HEK293T (cell line): ENCODE measurements around the gene PGBD1.

Experiments used
- CTCF ChIA-PET: fragments of 350-600 bp; formaldehyde crosslinking; extraction: SDS; loops from one replicate; lab custom pipeline; 2021; ENCODE audit warnings: antibody characterized with exemption, inconsistent platforms; lab: Yijun Ruan, JAX
- POLR2A ChIA-PET: fragments of 350-600 bp; formaldehyde crosslinking; extraction: SDS; loops from one replicate; lab custom pipeline; 2020; ENCODE audit warnings: antibody characterized with exemption, inconsistent platforms; lab: Yijun Ruan, JAX
- DNase-seq: peaks from one replicate; pipeline ENCODE4 v3.0.0; 2012; ENCODE audit warnings: mixed read lengths; ENCODE audit errors: extremely low spot score
- ARNT ChIP-seq: fragments of 450-650 bp; IDR thresholded peaks from 2 replicates; pipeline ENCODE4 v1.6.1; 2017; ENCODE audit warnings: mild to moderate bottlenecking
- BHLHE40 ChIP-seq: fragments of 450-650 bp; IDR thresholded peaks from 2 replicates; pipeline ENCODE4 v1.6.1; 2016; ENCODE audit warnings: mild to moderate bottlenecking, moderate library complexity, borderline replicate concordance
- CTBP1 ChIP-seq: fragments of 450-650 bp; IDR thresholded peaks from 2 replicates; pipeline ENCODE4 v1.6.1; 2016; ENCODE audit warnings: borderline replicate concordance
- ELF4 ChIP-seq: fragments of 450-650 bp; IDR thresholded peaks from 2 replicates; pipeline ENCODE4 v1.6.1; 2017; ENCODE audit warnings: antibody characterized with exemption
- FOXA1 ChIP-seq: fragments of 450-650 bp; IDR thresholded peaks from 2 replicates; pipeline ENCODE4 v1.6.1; 2016; ENCODE audit warnings: mild to moderate bottlenecking
- FOXK2 ChIP-seq: fragments of 450-650 bp; IDR thresholded peaks from 2 replicates; pipeline ENCODE4 v1.6.1; 2016; ENCODE audit warnings: mild to moderate bottlenecking
- FOXM1 ChIP-seq: fragments of 450-650 bp; IDR thresholded peaks from 2 replicates; pipeline ENCODE4 v1.6.1; 2017; ENCODE audit warnings: mild to moderate bottlenecking, borderline replicate concordance
- HDGF ChIP-seq: fragments of 450-650 bp; IDR thresholded peaks from 2 replicates; pipeline ENCODE4 v1.6.1; 2017; ENCODE audit warnings: antibody characterized with exemption, borderline replicate concordance
- L3MBTL2 ChIP-seq: fragments of 450-650 bp; conservative IDR thresholded peaks from 2 replicates; pipeline ENCODE4 v1.6.1; 2016; ENCODE audit warnings: mild to moderate bottlenecking
- LEF1 ChIP-seq: fragments of 450-650 bp; IDR thresholded peaks from 2 replicates; pipeline ENCODE4 v1.6.1; 2017; ENCODE audit warnings: mild to moderate bottlenecking, borderline replicate concordance
- NFRKB ChIP-seq: fragments of 450-650 bp; IDR thresholded peaks from 2 replicates; pipeline ENCODE4 v1.6.1; 2016; ENCODE audit warnings: mild to moderate bottlenecking, moderate library complexity
- PKNOX1 ChIP-seq: fragments of 450-650 bp; IDR thresholded peaks from 2 replicates; pipeline ENCODE4 v1.6.1; 2016
- SP1 ChIP-seq: fragments of 450-650 bp; IDR thresholded peaks from 2 replicates; pipeline ENCODE4 v1.6.1; 2017
- SUZ12 ChIP-seq: fragments of 450-650 bp; IDR thresholded peaks from 2 replicates; pipeline ENCODE4 v1.6.1; 2016; ENCODE audit warnings: mild to moderate bottlenecking
- TARDBP ChIP-seq: fragments of 450-650 bp; IDR thresholded peaks from 2 replicates; pipeline ENCODE4 v1.6.1; 2016
- ZNF384 ChIP-seq: fragments of 450-650 bp; IDR thresholded peaks from 2 replicates; pipeline ENCODE4 v1.6.1; 2016

Gene PGBD1

GRCh38 chr6:28336284-28337120, 55.1 kb downstream of the PGBD1 start:
- DNase-seq: no peak

GRCh38 chr6:28337121-28337520, 55.7 kb downstream of the PGBD1 start:
- CTCF ChIA-PET: interaction anchor here (1.1 kb wide), 1 partner anchor 19 kb away, joined by 3 read pairs; no protein-coding TSS in a partner anchor
- POLR2A ChIA-PET: interaction anchor here (0.7 to 3.5 kb wide), 10 partner anchors 8 to 213 kb away, joined by 3 to 24 read pairs (median 4); partner anchors contain the start of genes PGBD1, ZKSCAN3, ZKSCAN4 and ZSCAN16
- no peak for TF ChIP-seq FOXM1
- no peak for TF ChIP-seq FOXK2
- TF ChIP-seq TARDBP: no peak
- TF ChIP-seq LEF1: no peak
- no peak for TF ChIP-seq PKNOX1
- TF ChIP-seq ZNF384: no peak
- no peak for TF ChIP-seq CTBP1
- TF ChIP-seq SP1: no peak
- no peak for TF ChIP-seq HDGF
- TF ChIP-seq FOXA1: no peak
- TF ChIP-seq SUZ12: no peak
- no peak for TF ChIP-seq ARNT
- no peak for TF ChIP-seq BHLHE40
- TF ChIP-seq L3MBTL2: no peak
- TF ChIP-seq ELF4: no peak
- no peak for TF ChIP-seq NFRKB
- DNase-seq: no peak

More at GRCh38 chr6:28336284-28337120, 55.1 kb downstream of the PGBD1 start:
- ChIA-PET CTCF (interaction anchor here (1.1 kb wide), 1 partner anchor 20 kb away, joined by 3 read pairs; no protein-coding TSS in a partner anchor), POLR2A (interaction anchor here (0.7 to 3.5 kb wide), 15 partner anchors 9 to 250 kb away, joined by 3 to 24 read pairs (median 4); partner anchors contain the start of genes PGBD1, ZKSCAN3, ZKSCAN4 and ZSCAN16)
- TF ChIP-seq FOXK2 (no peak), PKNOX1 (no peak), ZNF384 (no peak), LEF1 (no peak), ARNT (no peak), NFRKB (no peak), FOXA1 (no peak)

GRCh38 chr6:28340310-28341095, 59.1 kb downstream of the PGBD1 start:
- no peak for TF ChIP-seq LEF1
- no peak for TF ChIP-seq TARDBP
- no peak for TF ChIP-seq SUZ12
- TF ChIP-seq PKNOX1: no peak
- TF ChIP-seq ARNT: no peak
- TF ChIP-seq SP1: no peak
- no peak for TF ChIP-seq HDGF
- DNase-seq: no peak
- ChIA-PET CTCF (no interaction called here), POLR2A (interaction anchor here (1.3 kb wide), 1 partner anchor 9 kb away, joined by 3 read pairs; the partner anchor contains the start of gene ZKSCAN3)

- TF ChIP-seq SP1: no peak
- TF ChIP-seq ELF4: no peak
- POLR2A ChIA-PET: interaction anchor here (1.1 kb wide), 1 partner anchor 9 kb away, joined by 3 read pairs; no protein-coding TSS in a partner anchor
- CTCF ChIA-PET: no interaction called here
- DNase-seq: no peak
Observed at GRCh38 chr6:28343898-28344677, 62.7 kb downstream of the PGBD1 start.

GRCh38 chr6:28345201-28345600, 63.8 kb downstream of the PGBD1 start:
- ChIA-PET CTCF (no interaction called here), POLR2A (interaction anchor here (0.8 to 1.2 kb wide), 2 partner anchors 9 to 204 kb away, joined by 4 read pairs; partner anchors contain the start of genes ZKSCAN8 and ZSCAN31)
- DNase-seq: no peak
- TF ChIP-seq BHLHE40 (no peak), L3MBTL2 (no peak), SP1 (no peak), FOXA1 (no peak), ELF4 (no peak), CTBP1 (no peak), FOXM1 (no peak), ZNF384 (no peak), ARNT (no peak), HDGF (no peak), LEF1 (no peak), SUZ12 (no peak), TARDBP (no peak), NFRKB (no peak)
